ENCODE measurements around the gene TRIM7. TPM values are rescaled to one million over a fixed set of nuclear protein-coding genes. Genes with fewer than 3 reads are reported as not detected.
A peak's percentile ranks its signal among the peaks of the same experiment; 100 is the strongest.
"Not testable (repeated sequence)": the region's sequence is repeated elsewhere in the genome, so short reads cannot be mapped to it uniquely, and the experiment has no call there.

TRIM7 gene
- total and polyA plus RNA-seq, 9 of the 15 experiments (the other 6 are each of a cell fraction or from before 2014, with no cell fraction given) = 2.6 to 14.9 (median 8.9) TPM

DNA sequence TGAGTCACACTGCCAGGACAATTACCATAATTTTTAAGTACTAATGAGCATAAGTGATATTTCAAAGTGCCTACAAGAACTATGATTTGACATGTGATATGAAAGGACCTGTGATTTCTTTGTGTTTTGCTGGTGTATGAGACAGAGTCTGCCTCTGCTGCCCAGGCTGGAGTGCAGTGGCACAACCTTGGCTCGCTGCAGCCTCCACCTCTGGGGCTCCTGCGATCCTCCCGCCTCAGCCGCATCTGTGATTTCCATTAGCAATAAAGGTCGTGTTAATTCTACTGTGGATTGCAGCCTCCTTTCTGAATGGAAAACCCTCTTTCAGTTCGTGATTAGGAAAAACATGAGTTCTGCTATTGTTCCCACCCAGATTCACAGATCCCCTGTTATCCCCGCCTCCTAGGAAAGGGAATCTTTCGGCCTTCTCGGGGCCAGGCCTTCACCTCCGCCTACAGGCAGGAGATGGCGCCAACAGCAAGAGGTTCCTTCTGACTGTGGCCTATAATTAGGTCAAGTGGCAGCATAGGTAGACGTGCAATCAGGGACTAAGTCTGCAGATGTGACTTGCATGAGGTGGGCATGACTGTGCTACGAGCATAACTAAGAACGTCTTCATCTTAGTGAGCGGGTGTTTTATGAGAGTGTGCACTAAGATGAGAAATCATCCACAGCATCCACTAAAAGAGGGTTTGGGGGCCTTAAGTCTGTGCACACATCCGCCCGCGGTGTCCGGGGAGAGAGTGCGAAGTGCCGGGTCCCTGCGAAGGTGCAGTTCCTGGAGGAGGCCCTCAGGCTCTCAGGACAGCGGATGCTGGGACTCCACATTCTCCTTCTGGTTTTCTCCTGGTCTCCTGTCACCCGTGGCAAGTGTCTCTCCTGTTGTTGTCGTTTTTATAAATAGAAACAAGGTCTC lies 23.1 kb downstream of the TRIM7 start (continued):
- TF ChIP-seq DEAF1 (CRISPR knock-in tag; IDR thresholded peaks at IDR 0.05) (peak; percentile 45; the same call in 1 of the 2 replicates), RAD51 (IDR thresholded peaks at IDR 0.05; ENCODE audit: borderline replicate concordance, low read depth) (no peak), ARID2 (IDR thresholded peaks at IDR 0.05) (peak; percentile 19; the same call in 1 of the 2 replicates), PML (IDR thresholded peaks at IDR 0.05; ENCODE audit: low read length) (no peak), ZZZ3 (IDR thresholded peaks at IDR 0.05) (no peak)

DNA sequence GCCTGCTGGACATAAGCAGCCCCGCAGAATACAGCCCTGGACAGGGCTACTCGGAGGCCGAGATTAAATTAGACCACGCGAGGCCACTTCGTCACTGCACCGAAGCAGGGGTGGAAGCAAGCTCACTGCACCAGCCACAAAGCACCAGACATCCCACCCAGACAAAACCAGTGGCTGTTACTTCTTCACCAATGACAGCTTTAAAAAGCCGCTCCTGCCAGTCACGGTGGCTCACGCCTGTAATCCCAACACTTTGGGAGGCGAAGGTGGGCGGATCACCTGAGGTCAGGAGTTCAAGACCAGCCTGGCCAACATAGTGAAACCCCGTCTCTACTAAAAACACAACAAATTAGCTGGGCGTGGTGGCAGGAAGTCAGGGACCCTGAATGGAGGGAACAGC lies 27.4 kb downstream of the TRIM7 start:
- ATAC-seq; H4K20me1 ChIP-seq (replicated peaks; ENCODE audit: control insufficient read depth, insufficient read depth, low read length); CTCF ChIA-PET (ENCODE audit: low intra/inter-chr PET ratio); intact Hi-C loops (cut with micrococcal nuclease); H3K79me2 ChIP-seq (ENCODE audit: control insufficient read depth, insufficient read depth, low read length); DNase-seq (ENCODE audit: extremely low read depth in 1 of 4, low spot score in 3 of 4); H3K9me3 ChIP-seq (replicated peaks; ENCODE audit: control insufficient read depth, insufficient read depth, low read depth, low read length); H3K27ac ChIP-seq (ENCODE audit: extremely low read depth, low read depth, low read length); BruUV-seq (replicated peaks); H3K4me2 ChIP-seq (ENCODE audit: insufficient read depth, low read length); H3K36me3 ChIP-seq (ENCODE audit: control insufficient read depth, insufficient read depth, low read length); H3K9me1 ChIP-seq (ENCODE audit: control insufficient read depth, insufficient read depth, low read length); in situ Hi-C loops (cut with MboI); H3K27me3 ChIP-seq (ENCODE audit: control insufficient read depth in 2 of 2, insufficient read depth in 2 of 2, low read length in 2 of 2); H3K4me3 ChIP-seq; FAIRE-seq: not testable (repeated sequence)
- 50% methylated on average over 13 of the region's 14 CpGs for WGBS (ENCODE audit: insufficient coverage, low coverage, missing lambda C conversion rate)
- peak overlapping the region in 1 of 2 experiments; percentile 76; a peak in 2 of 4 replicates for H3K9ac ChIP-seq (ENCODE audit: insufficient read depth in 1 of 2, low read depth in 2 of 2, low read length in 2 of 2)
- H2AFZ ChIP-seq (ENCODE audit: low read depth, low read length) = peak overlapping the region; percentile 25
- POLR2A ChIA-PET = interaction anchor here (0.5 to 1.1 kb wide), 4 partner anchors 9 to 150 kb away, joined by 3 read pairs; no protein-coding TSS in a partner anchor
- TF ChIP-seq BCOR (IDR thresholded peaks at IDR 0.05) (peak; percentile 11; the same call in 1 of the 2 replicates), EGR1 (conservative IDR thresholded peaks at IDR 0.05) (peak; percentile 76)
- peaks cover 7 to 31% of the 10 kb centered on the region in 2 experiments; a peak in 4 of 5 replicates for H3K4me1 ChIP-seq (replicated peaks in 1 of 2; ENCODE audit: control insufficient read depth in 2 of 2, insufficient read depth in 2 of 2, low read length in 2 of 2)
